GM18909 (cell line): ENCODE results near the gene GSAP.
A peak's percentile ranks its signal among the peaks of the same experiment; 100 is the strongest.
"Not testable (repeated sequence)": the region's sequence is repeated elsewhere in the genome, so short reads cannot be mapped to it uniquely, and the experiment has no call there.

Experiments used
- ATAC-seq: cut with Tn5 transposase; IDR thresholded peaks from one replicate; pipeline ENCODE4 v1.9.1; 2021; ENCODE audit warnings: mild to moderate bottlenecking; ENCODE audit not compliant: unreplicated experiment, poor library complexity

The GSAP gene

GRCh38 chr7:77368974-77369373 is 47.2 kb downstream of the GSAP start:
- no peak for ATAC-seq

- no peak for ATAC-seq
Observed at GRCh38 chr7:77367976-77368375, 48.2 kb downstream of the GSAP start.

DNA sequence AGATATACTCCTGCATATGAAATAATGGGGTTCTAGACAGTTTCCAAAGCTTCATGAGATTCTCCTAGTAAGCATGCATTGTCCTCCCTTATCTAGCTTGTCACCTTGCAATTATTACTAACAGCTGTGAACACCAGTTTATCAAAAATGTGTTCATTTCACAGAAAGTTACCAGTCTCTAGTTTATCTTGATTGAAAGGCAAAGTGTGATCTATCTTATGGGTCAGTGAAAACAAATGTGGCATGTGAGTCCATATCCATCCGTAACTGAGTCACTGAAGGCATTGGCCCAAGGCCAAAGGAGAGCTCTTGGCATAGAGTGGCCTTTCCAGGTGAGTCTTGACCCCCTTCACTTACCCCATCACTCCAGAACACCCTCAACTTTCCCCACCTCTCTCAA is 53.2 kb downstream of the GSAP start:
- no peak for ATAC-seq

DNA sequence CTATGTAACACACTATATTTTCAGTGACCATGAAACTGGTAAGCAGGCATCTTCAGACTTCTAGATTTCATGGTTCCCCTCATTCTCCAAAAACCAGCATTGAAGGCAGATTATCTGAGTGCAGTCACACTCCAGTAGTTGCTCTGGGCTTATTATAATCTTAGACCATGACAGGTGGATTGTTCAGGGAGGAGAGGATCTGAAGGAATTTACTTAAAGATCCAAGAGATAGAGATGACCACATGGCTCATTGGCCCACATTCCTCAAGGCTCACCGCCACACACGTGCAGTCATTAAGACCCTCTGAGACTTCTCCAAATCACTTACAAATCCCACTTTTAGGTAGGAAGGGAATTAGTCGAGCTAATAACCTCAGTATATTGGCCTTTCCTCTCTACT is 55.2 kb downstream of the GSAP start:
- ATAC-seq = no peak

- no peak for ATAC-seq
Observed at GRCh38 chr7:77360104-77360503, 56.0 kb downstream of the GSAP start.

GRCh38 chr7:77359599-77359998 is 56.5 kb downstream of the GSAP start:
- no peak for ATAC-seq

DNA sequence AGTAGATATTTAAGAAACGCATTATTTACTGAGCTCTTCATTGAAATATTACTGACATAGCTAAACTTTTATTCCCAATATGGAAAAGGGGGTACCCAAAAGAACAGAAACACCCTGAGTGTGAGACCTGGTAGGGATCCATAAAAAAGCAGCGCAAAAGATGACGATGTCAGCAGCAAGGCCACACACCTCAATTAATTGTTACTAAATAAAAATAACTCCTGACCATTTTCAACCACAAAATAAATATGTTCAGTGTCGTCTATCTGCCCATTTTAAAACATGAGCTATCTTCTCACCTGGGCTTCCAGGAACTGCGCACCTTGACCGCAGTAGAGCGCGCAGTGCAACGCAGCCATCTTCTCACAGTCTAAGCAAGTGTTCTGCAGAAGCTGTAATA is 61.2 kb downstream of the GSAP start:
- no peak for ATAC-seq

- ATAC-seq = no peak
Observed at GRCh38 chr7:77354484-77354883, 61.7 kb downstream of the GSAP start.

GRCh38 chr7:77353911-77354310 is 62.2 kb downstream of the GSAP start:
- no peak for ATAC-seq

- no peak for ATAC-seq
Observed at GRCh38 chr7:77353407-77353721, 62.8 kb downstream of the GSAP start.

GRCh38 chr7:77352665-77353406 is 63.3 kb downstream of the GSAP start:
- no peak for ATAC-seq

DNA sequence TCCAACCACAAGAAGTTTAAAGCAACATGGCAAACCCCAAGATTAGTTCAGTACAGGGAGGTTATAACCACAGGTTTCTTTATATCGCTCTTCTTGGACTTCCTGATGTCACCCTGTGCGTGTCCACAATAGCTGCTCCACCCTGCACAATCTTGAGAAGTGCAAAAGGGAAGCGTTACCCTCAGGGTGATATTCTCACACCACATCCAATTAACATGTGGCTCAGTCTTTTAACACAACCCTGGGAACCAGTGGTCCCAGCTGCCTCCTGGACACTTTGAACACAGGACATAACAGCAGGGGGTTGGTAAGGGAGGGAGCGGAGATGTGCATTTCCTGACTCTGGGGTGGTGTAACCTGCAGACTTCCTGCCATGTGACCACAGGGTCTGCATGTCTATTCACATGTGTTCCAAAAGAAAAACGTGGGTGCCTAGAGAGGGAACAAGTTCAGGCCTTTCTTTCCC is 64.6 kb downstream of the GSAP start:
- peak; percentile 92 for ATAC-seq

DNA sequence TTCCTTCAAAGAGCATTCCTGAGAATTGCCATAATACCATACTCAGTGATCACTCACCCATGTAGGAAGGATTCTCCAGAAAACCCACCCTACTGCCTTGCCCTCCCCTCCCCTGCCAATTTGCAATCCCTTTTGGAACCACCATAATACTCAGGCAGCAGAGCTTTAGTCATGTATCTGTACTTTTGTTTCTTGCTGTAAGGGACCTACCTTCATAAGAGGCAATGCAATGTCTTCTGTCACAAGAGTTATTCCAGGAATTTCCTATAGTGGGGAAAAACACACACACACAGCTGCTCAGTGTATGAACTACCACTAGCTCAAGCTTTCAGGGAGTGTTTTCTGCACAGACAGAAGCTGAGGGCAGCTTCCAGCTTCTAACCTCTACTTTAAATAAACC is 67.0 kb downstream of the GSAP start:
- ATAC-seq = no peak

GRCh38 chr7:77348371-77348813 is 67.8 kb downstream of the GSAP start:
- ATAC-seq = no peak

- ATAC-seq = no peak
Observed at GRCh38 chr7:77346441-77346840, 69.7 kb downstream of the GSAP start.

GRCh38 chr7:77345426-77345825 is 70.7 kb downstream of the GSAP start:
- ATAC-seq = not testable (repeated sequence)

- ATAC-seq = no peak
Observed at GRCh38 chr7:77339726-77340125, 76.4 kb downstream of the GSAP start.

DNA sequence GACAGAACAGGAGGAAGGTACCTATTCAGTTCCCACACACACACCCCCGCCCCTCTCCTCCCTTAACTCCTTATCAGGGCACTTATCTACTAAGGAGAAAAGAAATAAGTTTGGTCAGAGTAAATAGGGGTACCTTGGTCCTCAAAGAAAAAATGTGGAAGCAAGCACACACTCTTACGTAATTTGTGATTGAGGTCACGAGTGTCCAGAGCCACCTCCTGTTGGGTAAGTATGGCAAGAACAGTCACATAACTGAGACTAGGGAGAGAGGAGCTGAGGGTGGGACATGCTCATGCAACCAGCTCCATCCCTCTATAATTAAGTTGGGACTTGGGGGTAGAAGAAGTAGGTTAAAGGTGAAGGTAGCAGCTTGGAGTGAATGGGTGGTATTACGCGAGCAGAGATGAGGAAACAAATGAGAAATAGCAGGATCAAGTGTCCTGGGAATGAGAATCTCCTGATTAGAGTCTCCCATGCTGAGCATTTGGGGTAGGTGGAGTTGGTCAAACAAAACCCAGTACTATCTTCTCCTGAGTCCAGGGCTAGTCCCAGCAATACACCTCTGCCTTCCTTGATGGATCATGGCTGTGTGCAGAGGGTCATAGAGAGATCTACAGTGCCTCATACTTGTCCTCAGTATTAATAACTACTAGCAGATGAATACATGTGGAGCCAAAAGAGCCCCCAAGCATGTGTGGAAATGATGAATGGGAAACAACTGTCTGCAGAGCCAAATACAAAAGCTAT is 77.1 kb downstream of the GSAP start:
- no peak for ATAC-seq

DNA sequence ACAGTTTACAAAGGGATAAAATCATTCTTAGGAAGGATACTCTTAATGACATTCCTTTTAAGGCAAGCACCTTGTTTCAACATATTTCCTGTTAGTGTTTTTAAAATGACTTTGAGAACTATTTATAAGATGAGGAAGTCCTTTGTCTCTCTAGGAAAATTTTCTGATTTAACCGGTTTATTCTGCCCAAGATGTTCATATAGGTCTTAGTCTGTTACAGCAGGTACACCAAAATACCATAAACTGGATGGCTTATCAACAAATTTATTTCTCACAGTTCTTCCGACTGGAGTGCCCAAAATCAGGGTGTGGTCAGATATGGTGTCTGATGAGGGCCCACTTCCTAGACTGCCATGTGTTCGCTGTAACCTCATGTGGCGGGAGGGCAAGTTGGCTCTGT is 77.9 kb downstream of the GSAP start:
- ATAC-seq = no peak

DNA sequence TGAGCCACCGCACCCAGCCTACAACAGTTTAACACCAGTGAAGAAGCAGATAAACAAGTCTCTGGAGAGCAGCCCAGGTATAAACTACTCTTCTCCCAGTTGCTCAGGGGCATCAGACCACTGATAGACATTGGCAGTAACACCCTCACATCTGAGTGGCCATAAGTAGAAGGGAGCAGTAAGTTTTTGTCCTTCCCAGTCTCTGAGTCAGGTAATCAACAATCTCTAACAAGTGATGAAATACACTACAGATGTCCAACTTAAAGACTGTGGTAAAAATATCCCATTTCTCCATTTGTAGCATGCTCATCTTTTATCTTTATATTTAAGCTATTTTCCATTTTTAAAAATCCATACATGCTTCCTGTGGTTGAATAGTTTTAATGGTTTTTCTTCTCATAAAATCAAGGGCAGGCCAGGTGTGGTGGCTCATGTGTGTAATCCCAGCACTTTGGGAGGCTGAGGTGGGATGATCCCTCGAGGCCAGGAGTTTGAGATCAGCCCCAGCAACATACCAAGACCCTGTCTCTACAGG is 78.6 kb downstream of the GSAP start:
- no peak for ATAC-seq

GRCh38 chr7:77335581-77335980 is 80.6 kb downstream of the GSAP start:
- ATAC-seq = no peak

DNA sequence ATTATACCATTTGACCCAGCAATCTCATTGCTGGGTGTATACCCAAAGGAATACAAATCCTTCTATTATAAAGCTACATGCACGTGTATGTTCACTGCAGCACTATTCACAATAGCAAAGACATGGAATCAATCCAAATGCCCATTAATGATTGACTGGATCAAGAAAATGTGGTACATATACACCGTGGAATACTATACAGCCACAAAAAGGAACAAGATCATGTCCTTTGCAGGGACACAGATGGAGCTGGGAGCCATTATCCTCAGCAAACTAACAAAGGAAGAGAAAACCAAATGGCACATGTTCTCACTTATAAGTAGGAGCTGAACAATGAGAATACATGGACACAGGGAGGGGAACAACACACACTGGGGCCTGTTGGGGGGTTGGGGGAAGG is 82.1 kb downstream of the GSAP start:
- ATAC-seq = not testable (repeated sequence)
